Measurements from ENCODE around the gene DYRK3.

DNA sequence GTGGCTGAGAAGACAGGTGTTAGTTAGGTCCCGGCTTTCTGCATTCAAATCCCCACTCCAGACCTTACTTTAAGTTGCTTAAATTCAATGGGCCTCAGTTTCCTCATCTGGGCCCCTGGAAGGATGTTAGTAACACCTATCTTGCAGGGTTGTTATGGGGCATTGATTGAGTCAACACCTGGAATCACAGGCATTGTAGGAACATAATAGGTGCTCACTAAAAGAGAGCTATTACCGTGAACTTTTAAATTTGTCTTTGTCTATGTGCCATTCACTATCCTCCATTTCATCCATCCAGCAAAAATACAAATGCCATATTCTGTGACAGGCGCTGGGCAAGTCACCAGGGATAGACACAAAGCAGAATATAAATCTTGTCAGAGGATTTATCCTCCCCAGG lies 38.9 kb downstream of the DYRK3 start:
- TF ChIP-seq CTCF (CRISPR knock-in tag; IDR thresholded peaks at IDR 0.05) (no peak), FOXO1 (CRISPR knock-in tag; IDR thresholded peaks at IDR 0.05) (no peak), MAX (IDR thresholded peaks at IDR 0.05) (no peak), POLR2A (IDR thresholded peaks at IDR 0.05; ENCODE audit: insufficient read depth in 1 of 2, low read depth in 2 of 2, low read length in 2 of 2) (no peak), ZFP36 (IDR thresholded peaks at IDR 0.05; ENCODE audit: borderline replicate concordance, low read depth, low read length, partially characterized antibody) (no peak)
